Erythroblast (primary cell): ENCODE results near the gene BRCA1.

Source experiments
- GATA1 ChIP-seq: IDR thresholded peaks from 2 replicates; pipeline ENCODE4 v1.6.1; 2011; ENCODE audit warnings: low read depth, mild to moderate bottlenecking, control low read depth, low read length, moderate library complexity
- POLR2A ChIP-seq: IDR thresholded peaks from 2 replicates; pipeline ENCODE4 v1.6.1; 2011; ENCODE audit warnings: mild to moderate bottlenecking, low read length

DNA sequence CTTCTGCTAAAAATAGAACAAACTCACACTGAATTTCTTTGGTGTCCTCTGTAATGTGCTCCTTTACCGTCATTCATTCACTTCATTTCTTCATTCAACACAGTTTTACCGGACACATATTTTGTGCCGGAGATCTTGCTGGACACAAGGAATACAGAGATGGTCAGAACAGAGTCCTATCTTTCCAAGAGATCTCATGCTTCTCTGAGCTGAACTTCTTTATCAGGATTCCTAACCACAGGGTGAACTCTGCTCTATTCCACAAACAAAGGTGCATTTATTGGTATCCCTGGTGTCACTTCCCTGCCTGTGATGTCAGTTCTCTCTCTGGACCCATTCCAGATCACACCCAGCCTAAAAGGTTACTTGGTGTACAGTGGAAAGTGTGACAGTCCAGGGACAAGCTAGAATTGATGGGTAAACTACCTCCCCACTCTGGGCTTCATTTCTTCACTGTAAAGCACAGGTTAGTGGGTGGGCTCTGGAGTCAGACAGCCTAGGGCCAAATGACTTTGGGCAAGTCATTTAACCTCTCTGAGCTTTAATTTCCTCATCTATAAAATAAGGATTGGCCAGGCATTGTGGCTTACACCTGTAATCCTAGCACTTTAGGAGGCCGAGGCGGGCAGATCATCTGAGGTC is 114.4 kb downstream of the BRCA1 start:
- TF ChIP-seq POLR2A, result no peak
- TF ChIP-seq GATA1, result no peak
